Loucy (cell line): ENCODE results near the gene SPEM2.

Experiments
- H2AFZ ChIP-seq: fragments of 200-600 bp; sonication (generic); 2 replicates; pipeline ENCODE4 v1.6.0; 2016; ENCODE audit warnings: antibody characterized with exemption, mild to moderate bottlenecking, low read length, moderate library complexity
- H3F3A ChIP-seq: fragments of 200-600 bp; 2 replicates; pipeline ENCODE4 v1.6.0; 2016; ENCODE audit warnings: antibody characterized with exemption, low read depth, mild to moderate bottlenecking
- H3K27me3 ChIP-seq: fragments of 200-600 bp; sonication (generic); 2 replicates; pipeline ENCODE4 v1.6.1; 2014; ENCODE audit warnings: low read length, mild to moderate bottlenecking; ENCODE audit not compliant: insufficient read depth, poor library complexity, severe bottlenecking
- H3K36me3 ChIP-seq: fragments of 200-600 bp; sonication (generic); 2 replicates; pipeline ENCODE4 v1.6.1; 2016; ENCODE audit warnings: low read length; ENCODE audit not compliant: insufficient read depth
- H3K4me1 ChIP-seq: fragments of 200-600 bp; sonication (generic); 2 replicates; pipeline ENCODE4 v1.5.1; 2014; ENCODE audit warnings: low read length, mild to moderate bottlenecking; ENCODE audit not compliant: insufficient read depth, poor library complexity, severe bottlenecking
- H3K4me2 ChIP-seq: fragments of 200-600 bp; sonication (generic); 2 replicates; pipeline ENCODE4 v1.6.0; 2014; ENCODE audit warnings: antibody characterized with exemption, low read length, low read depth, mild to moderate bottlenecking; ENCODE audit not compliant: poor library complexity, severe bottlenecking
- H3K4me3 ChIP-seq: fragments of 200-600 bp; sonication (generic); 2 replicates; pipeline ENCODE4 v1.5.1; 2014; ENCODE audit warnings: low read length, mild to moderate bottlenecking, mixed read lengths; ENCODE audit not compliant: poor library complexity, severe bottlenecking
- H3K79me2 ChIP-seq: fragments of 200-600 bp; sonication (generic); 2 replicates; pipeline ENCODE4 v1.6.1; 2014; ENCODE audit warnings: low read length; ENCODE audit not compliant: insufficient read depth
- H3K9ac ChIP-seq: fragments of 200-600 bp; sonication (generic); 2 replicates; pipeline ENCODE4 v1.6.0; 2014; ENCODE audit warnings: mild to moderate bottlenecking, low read depth, low read length, moderate library complexity; ENCODE audit not compliant: poor library complexity, severe bottlenecking
- H3K9me2 ChIP-seq: fragments of 200-600 bp; sonication (generic); replicated peaks from 2 replicates; pipeline ENCODE4 v1.6.1; 2016; ENCODE audit warnings: low read depth, low read length, mixed read lengths
- H3K9me3 ChIP-seq: fragments of 200-600 bp; sonication (generic); 2 replicates; pipeline ENCODE4 v1.6.1; 2014; ENCODE audit warnings: mild to moderate bottlenecking, antibody characterized with exemption, low read length, low read depth; ENCODE audit not compliant: insufficient read depth
- H4K20me1 ChIP-seq: fragments of 200-600 bp; sonication (generic); 2 replicates; pipeline ENCODE4 v1.6.0; 2014; ENCODE audit warnings: antibody characterized with exemption, low read length, mild to moderate bottlenecking; ENCODE audit not compliant: insufficient read depth, poor library complexity, severe bottlenecking
- CTCF ChIP-seq: fragments of 200-600 bp; sonication (generic); conservative IDR thresholded peaks from 2 replicates; pipeline ENCODE4 v1.5.1; 2014; ENCODE audit warnings: mild to moderate bottlenecking, antibody characterized with exemption, low read length
- EZH2phosphoT487 ChIP-seq: fragments of 200-600 bp; IDR thresholded peaks from 2 replicates; pipeline ENCODE4 v1.6.1; 2018; ENCODE audit warnings: antibody characterized with exemption, mild to moderate bottlenecking, moderate library complexity, borderline replicate concordance

The SPEM2 gene

DNA sequence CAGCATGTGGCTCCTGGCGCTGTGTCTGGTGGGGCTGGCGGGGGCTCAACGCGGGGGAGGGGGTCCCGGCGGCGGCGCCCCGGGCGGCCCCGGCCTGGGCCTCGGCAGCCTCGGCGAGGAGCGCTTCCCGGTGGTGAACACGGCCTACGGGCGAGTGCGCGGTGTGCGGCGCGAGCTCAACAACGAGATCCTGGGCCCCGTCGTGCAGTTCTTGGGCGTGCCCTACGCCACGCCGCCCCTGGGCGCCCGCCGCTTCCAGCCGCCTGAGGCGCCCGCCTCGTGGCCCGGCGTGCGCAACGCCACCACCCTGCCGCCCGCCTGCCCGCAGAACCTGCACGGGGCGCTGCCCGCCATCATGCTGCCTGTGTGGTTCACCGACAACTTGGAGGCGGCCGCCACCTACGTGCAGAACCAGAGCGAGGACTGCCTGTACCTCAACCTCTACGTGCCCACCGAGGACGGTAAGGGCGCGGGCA, 17.1 kb upstream of the SPEM2 start:
- H2AFZ ChIP-seq = no peak overlapping the region
- no peaks in the 10 kb centered on the region for H3K27me3 ChIP-seq
- no peaks in the 10 kb centered on the region for H3K9me3 ChIP-seq
- H3K36me3 ChIP-seq = no peaks in the 10 kb centered on the region
- no peaks in the 10 kb centered on the region for H3F3A ChIP-seq
- no peak overlapping the region for H3K4me3 ChIP-seq
- peaks cover 13% of the 10 kb centered on the region for H3K4me1 ChIP-seq
- H3K79me2 ChIP-seq = no peaks in the 10 kb centered on the region
- H3K4me2 ChIP-seq = no peak overlapping the region
- H4K20me1 ChIP-seq = peaks cover 3% of the 10 kb centered on the region
- TF ChIP-seq EZH2phosphoT487 = no peak
- no peak for TF ChIP-seq CTCF
- no peak overlapping the region for H3K9ac ChIP-seq
- H3K9me2 ChIP-seq = no peaks in the 10 kb centered on the region

DNA sequence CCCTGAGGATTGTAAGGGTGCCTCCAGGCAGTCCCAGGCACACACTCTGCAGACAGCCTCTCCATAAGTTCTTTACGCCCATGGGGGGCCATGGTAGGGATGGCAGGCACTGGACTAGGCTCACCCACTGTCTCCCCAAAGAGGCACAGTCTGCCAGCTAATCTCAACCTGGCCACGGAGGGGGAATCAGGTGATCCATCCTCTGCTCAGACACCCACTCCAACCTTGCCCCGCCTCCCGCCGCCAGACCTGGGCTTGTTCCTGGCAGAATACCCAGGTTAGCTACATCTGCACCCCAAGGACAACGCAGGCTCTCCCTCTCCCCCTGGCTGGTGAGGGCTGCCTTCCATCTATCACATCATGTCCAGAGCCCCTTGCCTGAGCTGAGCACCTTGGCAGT, 16.6 kb upstream of the SPEM2 start:
- no peak for TF ChIP-seq CTCF
- no peak for TF ChIP-seq EZH2phosphoT487
- Histone ChIP-seq H2AFZ (no peak overlapping the region), H3K4me2 (no peak overlapping the region), H3K9me2 (no peaks in the 10 kb centered on the region), H3K36me3 (no peaks in the 10 kb centered on the region), H3K9me3 (no peaks in the 10 kb centered on the region), H3K27me3 (no peaks in the 10 kb centered on the region), H3K4me1 (peaks cover 11% of the 10 kb centered on the region), H3F3A (no peaks in the 10 kb centered on the region), H3K4me3 (no peak overlapping the region), H3K9ac (no peak overlapping the region), H4K20me1 (peaks cover 3% of the 10 kb centered on the region), H3K79me2 (no peaks in the 10 kb centered on the region)

- no peaks in the 10 kb centered on the region for H3K9me2 ChIP-seq
- H3F3A ChIP-seq = no peaks in the 10 kb centered on the region
- no peaks in the 10 kb centered on the region for H3K9me3 ChIP-seq
- no peaks in the 10 kb centered on the region for H3K79me2 ChIP-seq
- no peak overlapping the region for H3K4me3 ChIP-seq
- no peak overlapping the region for H3K4me2 ChIP-seq
- peaks cover 11% of the 10 kb centered on the region for H3K4me1 ChIP-seq
- no peaks in the 10 kb centered on the region for H3K36me3 ChIP-seq
- peaks cover 3% of the 10 kb centered on the region for H4K20me1 ChIP-seq
- no peaks in the 10 kb centered on the region for H3K27me3 ChIP-seq
- H3K9ac ChIP-seq = no peak overlapping the region
- no peak overlapping the region for H2AFZ ChIP-seq
- no peak for TF ChIP-seq EZH2phosphoT487
- TF ChIP-seq CTCF = no peak
These were observed 15.7 kb upstream of the SPEM2 start for GRCh38 chr17:7409716-7410115.
